HG03439 (cell line): ENCODE data around the gene PPP6R3.

Experiments
- ATAC-seq: cut with Tn5 transposase; IDR thresholded peaks from one replicate; pipeline ENCODE4 v1.9.1; 2021; ENCODE audit warnings: mild to moderate bottlenecking, moderate library complexity; ENCODE audit not compliant: unreplicated experiment

Gene PPP6R3

GRCh38 chr11:68488623-68489022 is 28.1 kb downstream of the PPP6R3 start:
- ATAC-seq: no peak

DNA sequence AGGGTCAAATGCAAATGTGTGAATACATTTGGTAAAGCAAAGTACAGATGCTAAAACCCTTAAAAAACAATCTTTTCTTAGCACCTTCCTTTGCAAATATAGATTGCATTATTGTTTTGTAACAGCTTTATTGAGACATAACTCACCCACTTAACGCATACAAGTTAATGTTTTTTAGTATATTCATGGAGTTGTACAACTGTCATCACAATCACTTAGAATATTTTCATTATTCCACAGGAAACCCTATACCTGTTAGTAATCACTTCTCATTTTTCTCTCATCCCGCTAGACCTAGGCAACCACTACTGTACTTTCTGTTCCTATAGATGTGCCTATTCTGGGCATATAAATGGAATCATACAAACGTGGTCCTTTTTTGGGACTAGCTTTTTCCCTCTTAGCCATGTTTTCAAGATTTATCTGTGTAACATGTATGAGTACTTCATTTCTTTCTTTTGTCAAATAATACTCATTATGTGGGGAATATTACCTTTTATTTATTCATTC is 34.7 kb downstream of the PPP6R3 start:
- ATAC-seq: no peak

DNA sequence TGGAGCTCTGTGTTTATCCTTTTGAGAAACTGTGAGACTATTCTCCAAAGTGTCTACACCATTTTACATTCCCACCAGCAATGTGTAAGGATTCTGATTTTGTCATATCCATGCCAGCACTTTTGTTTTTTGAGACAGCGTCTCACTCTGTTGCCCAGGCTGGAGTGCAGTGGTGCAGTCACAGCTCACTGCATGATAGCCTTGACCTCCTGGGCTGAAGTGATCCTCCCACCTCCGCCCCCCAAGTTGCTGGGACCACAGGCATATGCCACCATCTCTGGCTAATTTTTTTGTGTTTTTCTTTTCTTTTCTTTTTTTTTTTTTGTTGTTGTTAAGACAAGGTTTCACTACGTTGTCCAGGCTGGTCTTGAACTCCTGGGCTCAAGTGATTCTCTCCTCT is 35.3 kb downstream of the PPP6R3 start:
- ATAC-seq: no peak

GRCh38 chr11:68497761-68498160 is 37.2 kb downstream of the PPP6R3 start:
- no peak for ATAC-seq

- ATAC-seq: no peak
Measured at GRCh38 chr11:68498321-68498720, 37.8 kb downstream of the PPP6R3 start.

DNA sequence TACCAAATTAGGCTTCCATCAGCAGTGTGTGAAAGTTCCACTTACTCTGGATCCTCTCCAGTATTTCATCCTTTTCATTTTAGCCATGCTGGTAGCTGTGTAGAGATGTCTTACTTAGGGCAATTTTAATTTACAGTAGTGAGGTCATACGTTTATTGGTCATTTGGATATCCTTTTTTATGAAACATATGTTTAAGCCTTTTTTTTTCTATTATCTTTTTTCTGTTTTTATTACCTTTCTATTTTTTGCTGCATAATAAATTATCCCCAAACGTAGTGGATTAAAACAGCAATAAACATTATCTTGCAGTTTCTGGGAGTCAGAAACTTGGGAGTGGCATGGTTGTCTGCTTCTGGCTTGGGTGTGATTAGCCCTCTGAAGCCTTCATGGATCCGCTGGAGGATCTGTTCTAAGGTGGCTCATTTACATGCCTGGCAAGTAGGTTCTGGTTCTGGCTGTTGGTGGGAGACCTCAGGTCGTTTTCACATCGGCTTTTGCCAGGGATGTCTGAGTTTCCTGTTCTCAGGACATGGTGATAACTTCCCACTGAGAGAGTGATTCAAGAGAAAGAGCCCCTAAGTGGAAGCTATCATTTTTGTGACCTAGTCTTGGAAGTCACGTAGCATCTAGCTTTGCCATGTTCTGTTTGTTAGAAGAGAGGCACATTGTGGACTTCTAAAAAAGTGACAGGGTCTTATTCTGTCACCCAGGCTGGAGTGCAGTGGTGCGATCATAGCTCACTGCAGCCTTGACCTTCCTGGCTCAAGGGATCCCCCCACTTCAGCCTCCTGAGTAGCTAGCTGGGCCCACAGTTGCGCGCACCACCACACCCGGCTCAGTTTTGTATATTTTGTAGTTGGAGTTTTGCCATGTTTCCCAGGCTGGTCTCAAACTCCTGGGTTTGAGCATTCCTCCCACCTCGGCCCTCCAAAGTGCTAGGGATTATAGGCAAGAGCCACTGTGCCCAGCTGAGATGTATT is 38.6 kb downstream of the PPP6R3 start:
- ATAC-seq: no peak

DNA sequence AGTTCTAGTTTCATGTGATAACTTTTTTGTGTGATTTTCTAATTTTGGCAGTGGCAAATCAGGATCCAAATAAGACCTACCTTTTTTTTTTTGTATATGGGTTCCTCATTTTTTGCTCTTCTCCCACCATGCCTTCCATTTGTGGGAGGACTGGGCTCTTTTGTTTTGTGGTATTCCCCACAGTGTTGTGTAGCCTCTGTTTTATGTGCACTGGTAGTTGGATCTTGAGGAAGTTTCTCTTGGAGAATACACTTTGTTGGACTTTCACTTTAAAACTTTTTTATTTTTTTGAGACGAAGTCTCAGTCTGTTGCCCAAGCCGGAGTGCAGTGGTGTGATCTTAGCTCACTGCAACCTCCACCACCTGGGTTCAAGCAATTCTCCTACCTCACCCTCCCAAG is 39.7 kb downstream of the PPP6R3 start:
- no peak for ATAC-seq

- ATAC-seq: no peak
Measured at GRCh38 chr11:68501813-68502212, 41.3 kb downstream of the PPP6R3 start.

DNA sequence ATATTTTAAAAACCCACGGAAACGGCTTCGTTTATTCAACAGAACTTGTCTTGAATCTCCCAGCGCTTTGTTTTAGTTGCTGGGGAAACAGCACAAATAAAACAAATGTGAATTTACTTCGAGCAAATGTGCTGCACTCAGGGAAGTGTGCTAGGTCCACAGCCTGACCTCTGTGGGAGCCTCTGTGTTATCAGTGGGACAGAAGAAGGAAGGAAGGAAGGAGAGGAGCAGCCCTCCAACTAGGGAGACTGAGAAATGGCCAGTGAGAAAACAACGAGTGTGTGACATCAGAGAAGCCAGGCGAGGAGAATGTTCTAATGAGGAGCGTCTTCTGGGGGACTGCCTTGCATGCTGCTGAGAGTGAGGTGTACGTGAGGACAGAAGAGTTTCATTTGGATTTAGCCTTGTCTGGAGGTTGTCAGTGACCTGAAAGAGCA is 42.7 kb downstream of the PPP6R3 start:
- ATAC-seq: no peak

GRCh38 chr11:68503792-68504191 is 43.2 kb downstream of the PPP6R3 start:
- ATAC-seq: no peak

GRCh38 chr11:68504432-68505066 is 44.0 kb downstream of the PPP6R3 start:
- no peak for ATAC-seq

DNA sequence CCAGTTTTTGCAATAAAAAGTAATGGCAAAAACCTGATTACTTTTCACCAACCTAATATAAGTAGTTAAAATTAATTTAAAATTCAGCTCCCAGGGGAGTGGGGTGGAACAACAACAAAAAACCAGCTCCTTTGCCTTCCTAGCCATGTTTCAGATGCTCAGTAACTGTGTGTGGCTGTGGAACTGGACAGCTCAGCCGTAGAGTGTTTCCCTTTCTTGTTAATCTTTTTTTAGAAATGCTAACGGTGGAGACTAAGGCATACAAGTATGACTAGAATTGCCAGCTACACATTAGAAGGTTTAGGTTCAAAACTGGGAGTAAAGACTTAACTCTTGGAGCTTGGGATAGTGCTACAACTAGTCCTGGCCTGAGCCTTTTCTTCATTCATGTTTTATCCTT is 45.0 kb downstream of the PPP6R3 start:
- no peak for ATAC-seq

DNA sequence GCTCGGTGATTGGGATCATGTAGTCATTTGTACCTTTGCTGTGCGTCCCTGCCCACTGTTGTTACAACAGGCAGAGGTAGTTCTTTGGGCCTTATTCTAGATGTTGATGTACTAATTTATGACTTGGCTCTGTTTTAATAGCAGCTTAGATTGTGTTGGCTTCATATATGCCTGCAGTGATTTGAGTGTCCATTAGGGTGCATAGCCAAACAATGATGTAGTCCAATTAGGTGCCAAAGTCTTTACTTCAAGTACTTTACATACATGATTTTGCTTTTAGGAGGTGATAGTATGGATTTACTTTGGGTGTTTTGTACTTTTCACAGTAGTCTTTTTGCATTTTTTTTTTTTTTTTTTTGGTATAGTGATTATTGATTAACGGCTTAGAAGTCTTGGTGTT is 46.4 kb downstream of the PPP6R3 start:
- no peak for ATAC-seq

DNA sequence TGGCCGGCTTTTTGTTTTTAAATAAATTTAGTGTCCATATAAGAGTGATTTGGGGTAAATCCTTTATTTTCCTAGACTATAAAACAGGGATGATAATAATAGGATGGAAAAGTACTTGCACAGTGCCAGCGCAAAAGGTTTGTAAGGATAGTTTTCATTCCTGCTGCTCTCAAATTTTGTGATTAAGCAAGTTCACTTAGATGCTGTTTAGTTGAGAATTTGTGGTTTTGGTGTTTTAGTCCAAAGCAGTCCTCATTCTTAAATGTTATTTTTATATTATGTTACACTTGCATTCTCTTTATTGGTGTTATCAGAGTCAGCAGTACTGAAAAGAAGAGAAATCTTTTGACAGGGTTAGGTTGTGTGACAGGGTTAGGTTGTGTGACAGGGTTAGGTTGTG is 47.9 kb downstream of the PPP6R3 start:
- ATAC-seq: no peak

GRCh38 chr11:68509066-68509465 is 48.5 kb downstream of the PPP6R3 start:
- ATAC-seq: no peak

GRCh38 chr11:68513930-68514487 is 53.5 kb downstream of the PPP6R3 start:
- ATAC-seq: no peak

DNA sequence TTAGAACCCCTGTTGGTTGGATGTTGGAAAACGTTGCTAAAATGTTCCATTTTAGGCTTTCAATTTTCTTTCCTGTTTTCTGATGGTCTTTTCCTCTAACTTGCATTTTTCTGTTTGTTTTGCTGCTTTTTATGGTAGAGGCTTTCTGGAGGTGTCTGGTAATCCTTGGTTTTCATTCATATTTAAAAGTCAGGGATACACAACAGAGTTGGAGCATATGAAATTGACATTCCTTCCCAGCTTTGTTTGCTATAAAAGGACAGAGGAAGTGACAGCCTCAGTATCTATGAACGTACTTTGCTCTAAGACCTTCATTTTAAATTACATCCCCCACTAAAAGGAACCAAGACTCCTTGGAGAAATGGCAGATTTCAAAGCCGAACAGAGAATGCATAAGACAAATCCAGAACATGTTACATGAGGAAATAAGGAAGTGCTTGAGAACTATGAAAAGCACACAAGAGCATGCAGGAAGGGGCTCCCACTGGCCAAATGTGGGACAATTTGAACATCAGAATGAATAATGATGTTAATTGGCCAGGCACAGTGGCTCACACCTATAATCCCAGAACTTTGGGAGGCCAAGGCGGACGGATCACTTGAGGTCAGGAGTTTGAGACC is 56.7 kb downstream of the PPP6R3 start:
- no peak for ATAC-seq

DNA sequence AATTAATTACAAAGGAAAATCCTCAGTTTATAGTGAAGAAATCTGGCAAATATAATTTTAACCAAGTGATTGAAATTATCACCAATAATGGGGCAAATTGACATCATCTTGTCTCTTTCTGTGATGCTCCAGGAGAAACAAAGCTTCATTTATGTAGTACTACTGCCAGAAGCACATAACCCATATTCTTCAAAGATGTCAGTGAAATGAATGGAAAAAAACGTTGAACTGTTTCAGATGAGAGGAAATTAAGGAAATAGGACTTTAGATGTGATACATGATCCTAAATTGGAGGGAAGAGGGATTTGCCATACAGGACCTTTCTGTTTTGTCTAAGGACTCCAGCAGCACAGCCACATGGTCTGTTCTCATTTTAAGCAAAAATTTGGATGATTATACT is 57.6 kb downstream of the PPP6R3 start:
- ATAC-seq: no peak

DNA sequence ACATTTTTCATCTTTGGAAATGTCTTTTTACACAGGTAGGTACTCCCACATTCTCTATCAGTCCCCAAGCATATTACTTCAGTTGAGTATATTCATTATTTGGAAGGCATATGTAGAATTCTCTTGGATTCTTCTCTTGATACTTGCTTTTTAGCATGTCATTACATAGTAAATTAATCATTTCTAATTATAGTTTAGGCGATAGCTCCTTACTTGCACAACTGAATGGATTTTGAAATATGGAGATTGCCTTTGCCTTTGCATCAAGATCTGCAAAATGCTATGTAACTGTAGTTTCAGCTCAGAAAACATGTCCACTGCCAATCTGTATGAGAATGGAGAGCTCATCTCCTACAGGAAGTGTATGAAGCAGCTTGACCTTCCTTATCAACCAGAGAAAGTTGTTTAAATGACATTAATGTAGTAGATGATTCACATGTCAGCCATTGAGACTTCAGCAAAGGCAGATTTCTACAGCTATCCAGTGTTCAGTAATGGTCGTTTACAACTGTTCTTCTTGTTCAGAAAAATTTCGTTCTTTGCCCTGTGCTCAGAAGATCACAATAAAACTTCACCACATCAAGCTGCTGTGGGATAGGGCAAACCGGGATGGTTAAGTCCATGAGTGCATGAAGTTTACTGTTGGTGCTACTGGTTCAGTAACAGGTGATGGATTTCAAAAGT is 61.6 kb downstream of the PPP6R3 start:
- ATAC-seq: no peak

DNA sequence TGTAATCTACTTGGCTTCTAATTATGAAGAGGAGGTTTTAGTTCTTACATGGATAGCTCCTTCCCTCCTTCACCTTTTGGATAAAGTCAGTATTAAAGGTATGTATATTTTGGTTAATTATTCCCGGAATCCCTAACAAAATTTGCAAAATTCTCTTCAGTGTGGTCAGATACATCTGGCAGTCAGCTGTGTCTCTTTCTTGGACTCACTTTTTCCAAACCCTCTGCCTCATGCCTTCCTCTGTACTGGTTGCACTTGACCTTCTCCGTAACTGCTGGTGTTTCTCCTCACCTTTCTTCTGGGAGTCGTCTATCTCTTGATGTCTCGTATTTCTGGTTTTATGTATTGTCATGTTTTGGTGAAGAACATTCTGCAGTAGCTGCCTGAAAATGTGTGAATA is 62.5 kb downstream of the PPP6R3 start:
- no peak for ATAC-seq

GRCh38 chr11:68523743-68524142 is 63.2 kb downstream of the PPP6R3 start:
- no peak for ATAC-seq
